Measurements from ENCODE around the gene CEBPG. TPM values are rescaled to one million over a fixed set of nuclear protein-coding genes. Genes with fewer than 3 reads are reported as not detected.

The CEBPG gene
- polyA plus RNA-seq, 1 donor from 2014 or later: 67.5 TPM

GRCh38 chr19:33357556-33357955, 16.0 kb upstream of the CEBPG start:
- Histone ChIP-seq H3K4me2 (ENCODE audit: low read length) (no peak overlapping the region), H4K20me1 (ENCODE audit: insufficient read depth) (no peaks in the 10 kb centered on the region), H3K27me3 (ENCODE audit: insufficient read depth, low read depth, low read length) (no peaks in the 10 kb centered on the region), H3K36me3 (ENCODE audit: insufficient read depth, low read length) (no peaks in the 10 kb centered on the region), H3K4me3 (ENCODE audit: low read length) (no peak overlapping the region), H3K79me2 (replicated peaks; ENCODE audit: insufficient read depth, low read length) (no peaks in the 10 kb centered on the region), H3F3A (ENCODE audit: insufficient read depth, low read length, poor library complexity, severe bottlenecking) (no peaks in the 10 kb centered on the region), H3K9me3 (ENCODE audit: low read length) (no peaks in the 10 kb centered on the region), H3K9me2 (ENCODE audit: insufficient read depth, low read length) (no peaks in the 10 kb centered on the region), H2AFZ (ENCODE audit: low read depth, low read length) (no peak overlapping the region), H3K9ac (ENCODE audit: low read length) (no peak overlapping the region), H3K27ac (ENCODE audit: low read length) (no peak overlapping the region)
- TF ChIP-seq EP300 (conservative IDR thresholded peaks at IDR 0.05; ENCODE audit: poor library complexity, severe bottlenecking) (no peak), MXI1 (conservative IDR thresholded peaks at IDR 0.05; ENCODE audit: poor library complexity, severe bottlenecking) (no peak), POLR2AphosphoS5 (IDR thresholded peaks at IDR 0.05) (no peak), CTCF (IDR thresholded peaks at IDR 0.05; ENCODE audit: poor library complexity, severe bottlenecking) (no peak), SMC3 (conservative IDR thresholded peaks at IDR 0.05; ENCODE audit: poor library complexity) (no peak), TAF1 (IDR thresholded peaks at IDR 0.05; ENCODE audit: low read depth) (no peak), EZH2 (IDR thresholded peaks at IDR 0.05; ENCODE audit: borderline replicate concordance, insufficient read depth, low read length, poor library complexity, severe bottlenecking) (no peak), RAD21 (conservative IDR thresholded peaks at IDR 0.05) (no peak), REST (IDR thresholded peaks at IDR 0.05; ENCODE audit: borderline replicate concordance) (no peak)

GRCh38 chr19:33358408-33358807, 15.1 kb upstream of the CEBPG start:
- Histone ChIP-seq H2AFZ (ENCODE audit: low read depth, low read length) (no peak overlapping the region), H3K9me3 (ENCODE audit: low read length) (no peaks in the 10 kb centered on the region), H3K9ac (ENCODE audit: low read length) (no peak overlapping the region), H3K4me3 (ENCODE audit: low read length) (no peak overlapping the region), H3K36me3 (ENCODE audit: insufficient read depth, low read length) (no peaks in the 10 kb centered on the region), H3F3A (ENCODE audit: insufficient read depth, low read length, poor library complexity, severe bottlenecking) (no peaks in the 10 kb centered on the region), H3K27me3 (ENCODE audit: insufficient read depth, low read depth, low read length) (no peaks in the 10 kb centered on the region), H3K27ac (ENCODE audit: low read length) (no peak overlapping the region), H3K4me2 (ENCODE audit: low read length) (no peak overlapping the region), H3K79me2 (replicated peaks; ENCODE audit: insufficient read depth, low read length) (no peaks in the 10 kb centered on the region), H3K9me2 (ENCODE audit: insufficient read depth, low read length) (no peaks in the 10 kb centered on the region), H4K20me1 (ENCODE audit: insufficient read depth) (no peaks in the 10 kb centered on the region)
- no peak for TF ChIP-seq REST (IDR thresholded peaks at IDR 0.05; ENCODE audit: borderline replicate concordance)
- TF ChIP-seq CTCF (IDR thresholded peaks at IDR 0.05; ENCODE audit: poor library complexity, severe bottlenecking): no peak
- no peak for TF ChIP-seq POLR2AphosphoS5 (IDR thresholded peaks at IDR 0.05)
- no peak for TF ChIP-seq RAD21 (conservative IDR thresholded peaks at IDR 0.05)
- no peak for TF ChIP-seq MXI1 (conservative IDR thresholded peaks at IDR 0.05; ENCODE audit: poor library complexity, severe bottlenecking)
- TF ChIP-seq SMC3 (conservative IDR thresholded peaks at IDR 0.05; ENCODE audit: poor library complexity): no peak
- no peak for TF ChIP-seq EZH2 (IDR thresholded peaks at IDR 0.05; ENCODE audit: borderline replicate concordance, insufficient read depth, low read length, poor library complexity, severe bottlenecking)
- no peak for TF ChIP-seq EP300 (conservative IDR thresholded peaks at IDR 0.05; ENCODE audit: poor library complexity, severe bottlenecking)
- no peak for TF ChIP-seq TAF1 (IDR thresholded peaks at IDR 0.05; ENCODE audit: low read depth)
